Psoas muscle (tissue), 8 donors: ENCODE data around the gene CFAP299. TPM values are rescaled to one million over a fixed set of nuclear protein-coding genes. Genes with fewer than 3 reads are reported as not detected.

ENCODE experiments used
- ATAC-seq, 4 donors: fragments of 200-7000 bp; cut with Tn5 transposase; one replicate each; pipeline ENCODE4 v1.9.1; 2020; ENCODE audit warnings: moderate library complexity in 3 of 4, mild to moderate bottlenecking in 2 of 4
- DNase-seq, 2 donors: peaks; one replicate each; pipeline ENCODE4 v3.0.0-alpha.2; 2020
- H3K27ac ChIP-seq: fragments of 200-600 bp; one replicate; pipeline ENCODE4 v1.8.0; 2022
- H3K27me3 ChIP-seq, 3 donors: fragments of 200-600 bp in 1 of 3; one replicate each; pipeline versions ENCODE4 v1.6.1 to v1.8.0; 2013 to 2022; ENCODE audit warnings: low read length in 2 of 3, mild to moderate bottlenecking in 2 of 3, moderate library complexity in 1 of 3; ENCODE audit not compliant: insufficient read depth in 3 of 3
- H3K36me3 ChIP-seq, 2 donors: fragments of 200-600 bp in 1 of 2; one replicate each; pipeline versions ENCODE4 v1.6.1 to v1.8.0; 2013 to 2022; ENCODE audit warnings: low read depth in 1 of 2, mild to moderate bottlenecking in 1 of 2, moderate library complexity in 1 of 2; ENCODE audit not compliant: insufficient read depth in 1 of 2
- H3K4me1 ChIP-seq: fragments of 200-600 bp; one replicate; pipeline ENCODE4 v1.8.0; 2022
- H3K4me3 ChIP-seq: fragments of 200-600 bp; one replicate; pipeline ENCODE4 v1.8.0; 2022; ENCODE audit warnings: mild to moderate bottlenecking
- H3K9me3 ChIP-seq: fragments of 200-600 bp; one replicate; pipeline ENCODE4 v1.8.0; 2022
- WGBS, 3 donors: extraction: QIAGEN DNeasy Blood & Tissue Kit; methylation state at CpG; one replicate each; pipeline versions ENCODE4 v1.1.6 to v1.1.7; 2013; 5-methylcytosine and 5-hydroxymethylcytosine counted together
- intact Hi-C, 2 donors: fragments of 100-400 bp; cut with DNase I; formaldehyde crosslinking; loops; one replicate each; pipeline versions ENCODE4 v1.11.0 to v1.14.2; 2022
- polyA plus RNA-seq, 3 donors: library from polyadenylated mRNA; stranded (reverse); fragments of 200-250 nt; gene quantifications; one replicate each; pipeline ENCODE4 v1.2.3, GENCODE V29; 2013
- total RNA-seq, 4 donors: library from RNA; stranded (reverse); fragmentation: NEBNext Ultra II Directional in 2 of 4; extraction: Animal tissue kit (Norgen Biotek cat#: 25700) in 2 of 4; gene quantifications; one replicate each; pipeline versions ENCODE4 v1.2.1 to v1.2.4, GENCODE V29; 2021 to 2023
- TF ChIP-seq, protein P1 (sequence below): fragments of 200-600 bp; IDR thresholded peaks from one replicate; pipeline ENCODE4 v1.8.0; 2022; ENCODE audit warnings: antibody characterized with exemption
- donor health status: healthy with polysubstance abuse.
- donor health status: DM: no; HTN: no; CAD: no; lungs with moderate emphysema.
- donor health status: Bipolar disorder and iron deficiency.
- donor health status: healthy.
- donor health status: DM: yes; HTN: yes; CAD: no.
- donor health status: DM: no; HTN: no; CAD: no.
- donor health status: DM: no; HTN: no; CAD: no.
- donor health status: DM: yes; HTN: yes; CAD: no.

Gene CFAP299
- total and polyA plus RNA-seq, 7 donors: not detected

DNA sequence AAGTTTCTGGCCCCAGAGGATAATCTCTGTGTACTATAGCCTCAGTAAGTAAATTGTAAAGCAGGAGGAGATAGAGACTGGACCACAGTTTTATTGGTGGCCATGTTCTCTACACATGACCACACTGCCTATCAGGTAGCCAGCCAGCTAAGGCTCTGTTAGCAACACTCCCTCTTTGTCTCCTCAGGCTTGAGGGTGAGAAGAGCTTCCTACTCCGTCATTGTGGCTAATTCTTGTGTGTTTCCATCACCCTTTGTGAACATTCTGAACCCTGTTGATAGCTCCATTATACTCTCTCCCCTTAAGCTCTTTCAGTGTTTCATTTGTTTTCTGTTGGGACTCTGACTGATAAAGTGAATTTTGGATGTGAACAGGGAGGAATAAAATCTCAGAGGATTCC is 233.4 kb downstream of the CFAP299 start:
- Histone ChIP-seq H3K9me3 (no peaks in the 10 kb centered on the region), H3K27ac (no peak overlapping the region), H3K4me1 (no peaks in the 10 kb centered on the region), H3K4me3 (no peak overlapping the region), H3K36me3 (no peaks in the 10 kb centered on the region), H3K27me3 (no peaks in the 10 kb centered on the region)
- TF ChIP-seq, protein P1, sequence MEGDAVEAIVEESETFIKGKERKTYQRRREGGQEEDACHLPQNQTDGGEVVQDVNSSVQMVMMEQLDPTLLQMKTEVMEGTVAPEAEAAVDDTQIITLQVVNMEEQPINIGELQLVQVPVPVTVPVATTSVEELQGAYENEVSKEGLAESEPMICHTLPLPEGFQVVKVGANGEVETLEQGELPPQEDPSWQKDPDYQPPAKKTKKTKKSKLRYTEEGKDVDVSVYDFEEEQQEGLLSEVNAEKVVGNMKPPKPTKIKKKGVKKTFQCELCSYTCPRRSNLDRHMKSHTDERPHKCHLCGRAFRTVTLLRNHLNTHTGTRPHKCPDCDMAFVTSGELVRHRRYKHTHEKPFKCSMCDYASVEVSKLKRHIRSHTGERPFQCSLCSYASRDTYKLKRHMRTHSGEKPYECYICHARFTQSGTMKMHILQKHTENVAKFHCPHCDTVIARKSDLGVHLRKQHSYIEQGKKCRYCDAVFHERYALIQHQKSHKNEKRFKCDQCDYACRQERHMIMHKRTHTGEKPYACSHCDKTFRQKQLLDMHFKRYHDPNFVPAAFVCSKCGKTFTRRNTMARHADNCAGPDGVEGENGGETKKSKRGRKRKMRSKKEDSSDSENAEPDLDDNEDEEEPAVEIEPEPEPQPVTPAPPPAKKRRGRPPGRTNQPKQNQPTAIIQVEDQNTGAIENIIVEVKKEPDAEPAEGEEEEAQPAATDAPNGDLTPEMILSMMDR: no peak
- intact Hi-C loops: no loop called here
- DNase-seq (no peak), ATAC-seq (no peak)
- WGBS, 3 donors: 59 to 73% (median 69%) methylated on average over 1 of the region's 1 CpG

DNA sequence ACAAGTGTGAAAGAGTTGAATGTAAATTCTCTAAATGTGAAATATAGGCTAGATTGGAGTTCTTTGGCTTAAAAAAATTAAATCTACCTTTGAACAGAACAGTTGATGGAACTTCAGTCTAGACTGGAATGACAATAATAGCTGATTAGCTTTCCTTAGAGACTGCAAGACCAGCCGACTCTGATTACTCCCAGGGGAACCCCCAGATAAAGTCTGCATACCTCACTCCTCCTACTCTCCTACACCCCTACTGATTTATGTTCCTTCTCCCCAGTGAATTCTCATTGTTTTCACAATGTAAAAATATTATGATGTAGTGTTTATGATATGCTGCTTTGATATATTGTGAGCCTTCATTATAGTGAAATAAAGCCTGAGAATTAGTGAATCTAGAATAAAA is 241.3 kb downstream of the CFAP299 start:
- ATAC-seq: no peak
- H3K4me3 ChIP-seq: no peak overlapping the region
- WGBS, 3 donors: 5 to 10% (median 5%) methylated on average over 1 of the region's 1 CpG
- no peaks in the 10 kb centered on the region for H3K27me3 ChIP-seq
- no peak for DNase-seq
- no peaks in the 10 kb centered on the region for H3K9me3 ChIP-seq
- no peaks in the 10 kb centered on the region for H3K4me1 ChIP-seq
- no peak overlapping the region for H3K27ac ChIP-seq
- TF ChIP-seq, protein P1: no peak
- intact Hi-C loops: no loop called here
- no peaks in the 10 kb centered on the region for H3K36me3 ChIP-seq

- H3K27me3 ChIP-seq: no peaks in the 10 kb centered on the region
- no peak overlapping the region for H3K27ac ChIP-seq
- DNase-seq: no peak
- H3K36me3 ChIP-seq: no peaks in the 10 kb centered on the region
- no peaks in the 10 kb centered on the region for H3K9me3 ChIP-seq
- intact Hi-C loops: no loop called here
- TF ChIP-seq, protein P1: no peak
- ATAC-seq: no peak
- WGBS, 3 donors: 65 to 78% (median 77%) methylated on average over 1 of the region's 1 CpG
- H3K4me1 ChIP-seq: no peaks in the 10 kb centered on the region
- H3K4me3 ChIP-seq: no peak overlapping the region
Measured at GRCh38 chr4:80578001-80578400, 242.5 kb downstream of the CFAP299 start.

DNA sequence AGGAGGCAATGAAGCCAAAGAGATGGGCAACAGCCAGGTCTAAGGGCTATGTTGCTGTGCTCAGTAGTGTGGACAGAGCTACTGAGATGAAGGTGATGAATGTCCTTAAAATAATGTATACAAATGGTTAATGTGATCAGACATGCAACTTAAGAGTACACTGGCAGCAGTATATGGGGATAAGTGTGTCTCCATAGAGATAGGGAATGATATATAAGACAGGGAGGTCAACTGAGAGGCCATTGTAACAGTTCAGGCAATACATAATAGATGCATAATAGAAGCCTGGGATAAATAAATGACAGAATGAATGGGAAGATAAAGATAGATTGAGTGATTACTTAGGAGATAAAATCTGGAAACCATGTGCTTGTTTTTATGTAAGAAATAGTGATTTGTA is 250.0 kb downstream of the CFAP299 start:
- Histone ChIP-seq H3K36me3 (no peaks in the 10 kb centered on the region), H3K4me1 (no peaks in the 10 kb centered on the region), H3K4me3 (no peak overlapping the region), H3K27ac (no peak overlapping the region), H3K9me3 (no peaks in the 10 kb centered on the region), H3K27me3 (no peaks in the 10 kb centered on the region)
- ATAC-seq (no peak), DNase-seq (no peak)
- intact Hi-C loops: no loop called here
- TF ChIP-seq, protein P1: no peak

DNA sequence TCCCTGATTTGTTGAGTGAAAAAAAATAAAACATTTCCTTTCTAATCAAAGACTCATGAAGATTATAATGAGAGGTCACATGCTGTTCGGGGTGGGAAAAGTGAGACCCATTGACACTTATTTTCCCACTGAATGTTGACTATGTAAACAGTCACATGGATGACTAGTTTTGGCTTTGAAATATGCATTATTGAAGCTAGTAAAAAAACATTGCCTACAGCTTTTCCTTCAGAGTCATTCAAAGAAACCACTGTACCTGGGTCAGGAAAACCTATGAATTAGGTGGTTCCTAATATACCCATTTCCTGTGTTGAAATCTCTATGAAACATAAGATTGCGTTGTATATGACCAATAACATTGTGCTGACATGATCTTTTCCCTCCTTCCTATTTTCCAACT is 251.2 kb downstream of the CFAP299 start:
- Histone ChIP-seq H3K4me3 (no peak overlapping the region), H3K27ac (no peak overlapping the region), H3K4me1 (no peaks in the 10 kb centered on the region), H3K9me3 (no peaks in the 10 kb centered on the region), H3K27me3 (no peaks in the 10 kb centered on the region), H3K36me3 (no peaks in the 10 kb centered on the region)
- TF ChIP-seq, protein P1: no peak
- ATAC-seq: no peak
- 76 to 81% (median 77%) methylated on average over 2 of the region's 2 CpGs for WGBS, 3 donors
- intact Hi-C loops: no loop called here
- DNase-seq: no peak
